Lower lobe of right lung (tissue), 2 donors: ENCODE results near the gene BAHCC1. TPM values are rescaled to one million over a fixed set of nuclear protein-coding genes. Genes with fewer than 3 reads are reported as not detected.

Source experiments
- ATAC-seq, 2 donors: fragments of 200-7000 bp; cut with Tn5 transposase; one replicate each; pipeline ENCODE4 v1.9.1; 2020 to 2022; ENCODE audit warnings: mild to moderate bottlenecking in 2 of 2, moderate library complexity in 2 of 2
- DNase-seq: peaks from one replicate; pipeline ENCODE4 v3.0.0-alpha.2; 2020
- H3K27ac ChIP-seq: fragments of 200-600 bp; one replicate; pipeline ENCODE4 v1.8.0; 2022
- H3K27me3 ChIP-seq: fragments of 200-600 bp; one replicate; pipeline ENCODE4 v1.8.0; 2022; ENCODE audit warnings: low read depth
- H3K36me3 ChIP-seq: fragments of 200-600 bp; one replicate; pipeline ENCODE4 v1.8.0; 2022; ENCODE audit warnings: mild to moderate bottlenecking
- H3K4me1 ChIP-seq: fragments of 200-600 bp; one replicate; pipeline ENCODE4 v1.8.0; 2022
- H3K4me3 ChIP-seq: fragments of 200-600 bp; one replicate; pipeline ENCODE4 v1.8.0; 2022; ENCODE audit warnings: mild to moderate bottlenecking
- H3K9me3 ChIP-seq: fragments of 200-600 bp; one replicate; pipeline ENCODE4 v1.8.0; 2022
- intact Hi-C: fragments of 100-400 bp; cut with DNase I; formaldehyde crosslinking; loops from one replicate; pipeline ENCODE4 v1.11.0; 2022
- total RNA-seq: library from RNA; stranded (reverse); fragmentation: NEBNext Ultra II Directional; extraction: Animal tissue kit (Norgen Biotek cat#: 25700); gene quantifications from one replicate; pipeline ENCODE4 v1.2.1, GENCODE V29; 2021
- TF ChIP-seq, protein P1 (sequence below): fragments of 200-600 bp; IDR thresholded peaks from one replicate; pipeline ENCODE4 v1.8.0; 2022; ENCODE audit warnings: antibody characterized with exemption, mild to moderate bottlenecking
- donor health status: DM: no; HTN: yes; CAD: no; lungs with severe emphysema.

BAHCC1 gene
- total RNA-seq, 1 donor from 2014 or later, result 19.9 TPM

- no peak for DNase-seq
- TF ChIP-seq, protein P1, sequence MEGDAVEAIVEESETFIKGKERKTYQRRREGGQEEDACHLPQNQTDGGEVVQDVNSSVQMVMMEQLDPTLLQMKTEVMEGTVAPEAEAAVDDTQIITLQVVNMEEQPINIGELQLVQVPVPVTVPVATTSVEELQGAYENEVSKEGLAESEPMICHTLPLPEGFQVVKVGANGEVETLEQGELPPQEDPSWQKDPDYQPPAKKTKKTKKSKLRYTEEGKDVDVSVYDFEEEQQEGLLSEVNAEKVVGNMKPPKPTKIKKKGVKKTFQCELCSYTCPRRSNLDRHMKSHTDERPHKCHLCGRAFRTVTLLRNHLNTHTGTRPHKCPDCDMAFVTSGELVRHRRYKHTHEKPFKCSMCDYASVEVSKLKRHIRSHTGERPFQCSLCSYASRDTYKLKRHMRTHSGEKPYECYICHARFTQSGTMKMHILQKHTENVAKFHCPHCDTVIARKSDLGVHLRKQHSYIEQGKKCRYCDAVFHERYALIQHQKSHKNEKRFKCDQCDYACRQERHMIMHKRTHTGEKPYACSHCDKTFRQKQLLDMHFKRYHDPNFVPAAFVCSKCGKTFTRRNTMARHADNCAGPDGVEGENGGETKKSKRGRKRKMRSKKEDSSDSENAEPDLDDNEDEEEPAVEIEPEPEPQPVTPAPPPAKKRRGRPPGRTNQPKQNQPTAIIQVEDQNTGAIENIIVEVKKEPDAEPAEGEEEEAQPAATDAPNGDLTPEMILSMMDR, result no peak
- no peaks in the 10 kb centered on the region for H3K36me3 ChIP-seq
- intact Hi-C loops, result no loop called here
- ATAC-seq, result no peak
- peak overlapping the region; percentile 74 for H3K4me3 ChIP-seq
- H3K9me3 ChIP-seq, result no peaks in the 10 kb centered on the region
- H3K4me1 ChIP-seq, result peaks cover 53% of the 10 kb centered on the region
- peak overlapping the region; percentile 98 for H3K27ac ChIP-seq
- no peaks in the 10 kb centered on the region for H3K27me3 ChIP-seq
Observed at GRCh38 chr17:81398176-81398831, 3.0 kb downstream of the BAHCC1 start.

- TF ChIP-seq, protein P1, result no peak
- H3K36me3 ChIP-seq, result no peaks in the 10 kb centered on the region
- peak overlapping the region; percentile 98 for H3K27ac ChIP-seq
- peak overlapping the region; percentile 74 for H3K4me3 ChIP-seq
- H3K4me1 ChIP-seq, result peaks cover 59% of the 10 kb centered on the region
- H3K9me3 ChIP-seq, result no peaks in the 10 kb centered on the region
- no peaks in the 10 kb centered on the region for H3K27me3 ChIP-seq
- intact Hi-C loops, result no loop called here
- no peak for DNase-seq
- ATAC-seq, result no peak
Observed at GRCh38 chr17:81398832-81399411, 3.7 kb downstream of the BAHCC1 start.

DNA sequence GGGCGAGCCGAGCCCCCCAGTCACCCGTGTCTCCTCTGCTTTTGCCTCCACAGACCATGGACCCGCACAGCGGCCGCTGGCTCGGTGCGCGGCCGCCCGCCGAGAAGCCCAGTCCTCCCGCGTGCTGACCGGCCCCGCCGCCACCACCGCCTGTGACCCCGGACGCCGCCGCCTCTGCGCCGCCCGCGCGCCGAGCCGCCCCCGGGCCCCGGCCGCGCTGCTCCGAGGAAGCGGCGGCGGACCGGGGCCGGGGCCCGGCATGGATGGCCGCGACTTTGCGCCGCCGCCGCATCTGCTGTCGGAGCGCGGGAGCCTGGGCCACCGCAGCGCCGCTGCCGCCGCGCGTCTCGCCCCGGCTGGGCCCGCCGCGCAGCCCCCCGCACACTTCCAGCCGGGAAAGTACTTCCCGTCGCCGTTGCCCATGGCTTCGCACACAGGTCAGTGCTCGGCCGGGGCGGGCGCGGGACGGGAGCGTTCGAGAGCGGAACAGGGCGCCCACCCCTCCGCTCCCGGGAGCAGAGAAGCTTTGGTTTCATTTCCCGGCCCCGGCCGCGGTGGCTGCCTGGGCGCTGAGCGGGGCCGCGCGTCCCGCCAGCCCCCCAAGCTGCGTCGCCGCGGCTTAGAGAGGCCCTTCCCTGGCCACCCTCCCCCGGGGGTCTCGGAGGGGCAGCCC lies 4.4 kb downstream of the BAHCC1 start:
- intact Hi-C loops, result no loop called here
- H3K9me3 ChIP-seq, result no peaks in the 10 kb centered on the region
- DNase-seq (no peak), ATAC-seq (no peak)
- no peaks in the 10 kb centered on the region for H3K27me3 ChIP-seq
- H3K36me3 ChIP-seq, result no peaks in the 10 kb centered on the region
- TF ChIP-seq, protein P1, result no peak
- H3K4me3 ChIP-seq, result peak overlapping the region; percentile 74
- H3K4me1 ChIP-seq, result peaks cover 59% of the 10 kb centered on the region
- H3K27ac ChIP-seq, result peak overlapping the region; percentile 98

DNA sequence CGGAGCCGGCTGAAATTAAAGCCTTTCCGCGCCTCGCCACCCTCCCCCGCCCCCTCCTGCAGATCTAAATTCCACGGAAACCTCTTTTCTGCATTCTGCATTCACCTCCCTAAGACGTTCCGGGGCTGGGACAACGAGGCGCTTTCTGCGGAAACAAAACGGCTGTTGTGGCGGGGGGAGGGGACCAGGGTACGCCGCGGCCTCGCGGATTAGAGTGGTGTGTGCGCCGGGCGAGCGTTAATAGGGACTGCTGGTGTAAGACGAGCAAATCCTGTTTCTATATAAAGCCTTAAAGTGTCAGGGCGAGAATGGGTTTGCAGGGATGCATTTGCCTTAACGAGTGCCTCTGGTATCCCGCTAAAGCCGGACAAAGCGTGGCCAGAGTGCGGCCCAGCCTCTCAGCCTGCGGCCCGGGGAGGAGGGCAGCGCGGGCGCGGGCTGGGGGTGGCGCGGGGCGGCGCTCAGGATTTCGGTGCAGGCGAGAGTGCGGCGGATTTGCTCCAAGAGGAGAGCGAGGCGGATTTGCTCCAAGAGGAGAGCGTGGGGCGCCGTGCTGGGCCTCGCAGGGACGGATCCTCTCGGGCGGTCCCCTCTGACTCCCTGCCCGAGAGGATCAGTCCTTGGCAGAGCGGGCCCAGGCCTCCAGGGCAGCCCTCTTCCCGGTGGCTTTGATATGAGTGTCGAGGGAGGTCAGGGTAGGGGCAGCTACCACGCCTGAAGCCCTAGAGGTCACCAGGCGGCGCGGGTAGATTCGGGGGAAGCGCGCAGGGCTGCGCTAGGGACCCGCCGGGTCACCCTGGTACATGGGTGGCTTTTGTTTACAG lies 5.1 kb downstream of the BAHCC1 start:
- peak overlapping the region; percentile 74 for H3K4me3 ChIP-seq
- H3K27ac ChIP-seq, result peak overlapping the region; percentile 98
- intact Hi-C loops, result no loop called here
- DNase-seq (peak; percentile 72), ATAC-seq (peak; percentile 15 to 17)
- H3K4me1 ChIP-seq, result peaks cover 62% of the 10 kb centered on the region
- no peaks in the 10 kb centered on the region for H3K27me3 ChIP-seq
- TF ChIP-seq, protein P1, result no peak
- H3K9me3 ChIP-seq, result no peaks in the 10 kb centered on the region
- H3K36me3 ChIP-seq, result no peaks in the 10 kb centered on the region

DNA sequence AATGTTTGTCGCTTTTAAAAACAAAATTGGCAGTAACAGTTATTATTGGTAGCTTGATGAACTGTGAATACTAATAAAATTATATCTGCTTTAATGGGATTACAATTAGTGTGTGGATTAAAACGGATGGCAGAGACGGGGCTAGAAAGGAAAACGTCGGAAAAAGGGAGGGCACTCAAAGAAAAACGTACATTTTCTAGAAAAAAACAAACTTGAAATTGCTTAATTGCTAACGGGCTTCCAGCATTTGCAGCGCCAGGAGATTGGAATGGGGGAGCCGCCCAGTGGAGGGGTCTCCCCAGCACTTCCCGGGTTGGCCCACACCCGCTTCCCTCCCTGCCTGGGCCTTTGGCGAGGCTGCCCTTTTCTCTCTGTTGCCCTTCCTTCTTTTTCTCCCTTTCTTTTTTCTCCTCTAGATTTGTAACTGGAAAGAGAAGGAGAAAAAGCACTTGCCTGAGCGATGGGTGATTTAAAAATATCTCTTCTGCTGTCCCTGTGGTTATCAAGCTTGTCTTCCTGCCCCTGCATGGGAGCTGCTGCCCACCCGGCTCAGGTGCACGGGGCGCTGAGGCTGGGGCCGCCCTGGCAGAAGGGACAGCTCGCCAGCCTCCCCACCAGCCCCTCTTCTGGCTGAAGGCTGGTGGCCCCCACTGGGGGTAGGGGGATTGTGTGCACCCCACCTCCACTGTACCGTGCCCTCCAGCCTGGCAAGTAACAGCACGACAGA lies 5.9 kb downstream of the BAHCC1 start:
- TF ChIP-seq, protein P1, result no peak
- Histone ChIP-seq H3K9me3 (no peaks in the 10 kb centered on the region), H3K4me1 (peaks cover 70% of the 10 kb centered on the region), H3K36me3 (no peaks in the 10 kb centered on the region), H3K4me3 (peak overlapping the region; percentile 74), H3K27ac (peak overlapping the region; percentile 98), H3K27me3 (no peaks in the 10 kb centered on the region)
- ATAC-seq, result no peak
- DNase-seq, result no peak
- intact Hi-C loops, result no loop called here
